ENCODE results near the gene RGS6. TPM values are rescaled to one million over a fixed set of nuclear protein-coding genes. Genes with fewer than 3 reads are reported as not detected.

RGS6 gene
- total and polyA plus RNA-seq, 8 donors = 0.06 to 0.47 (median 0.20) TPM; not detected in 1

- Histone ChIP-seq H3K36me3 (no peaks in the 10 kb centered on the region), H3K27ac (no peak overlapping the region), H3K9me3 (no peaks in the 10 kb centered on the region), H3K4me1 (no peaks in the 10 kb centered on the region), H3K27me3 (no peaks in the 10 kb centered on the region), H3K4me3 (no peak overlapping the region)
- 65 to 71% methylated on average over 9 of the region's 9 CpGs for WGBS, 2 donors
- ATAC-seq = no peak
- TF ChIP-seq, protein P1, sequence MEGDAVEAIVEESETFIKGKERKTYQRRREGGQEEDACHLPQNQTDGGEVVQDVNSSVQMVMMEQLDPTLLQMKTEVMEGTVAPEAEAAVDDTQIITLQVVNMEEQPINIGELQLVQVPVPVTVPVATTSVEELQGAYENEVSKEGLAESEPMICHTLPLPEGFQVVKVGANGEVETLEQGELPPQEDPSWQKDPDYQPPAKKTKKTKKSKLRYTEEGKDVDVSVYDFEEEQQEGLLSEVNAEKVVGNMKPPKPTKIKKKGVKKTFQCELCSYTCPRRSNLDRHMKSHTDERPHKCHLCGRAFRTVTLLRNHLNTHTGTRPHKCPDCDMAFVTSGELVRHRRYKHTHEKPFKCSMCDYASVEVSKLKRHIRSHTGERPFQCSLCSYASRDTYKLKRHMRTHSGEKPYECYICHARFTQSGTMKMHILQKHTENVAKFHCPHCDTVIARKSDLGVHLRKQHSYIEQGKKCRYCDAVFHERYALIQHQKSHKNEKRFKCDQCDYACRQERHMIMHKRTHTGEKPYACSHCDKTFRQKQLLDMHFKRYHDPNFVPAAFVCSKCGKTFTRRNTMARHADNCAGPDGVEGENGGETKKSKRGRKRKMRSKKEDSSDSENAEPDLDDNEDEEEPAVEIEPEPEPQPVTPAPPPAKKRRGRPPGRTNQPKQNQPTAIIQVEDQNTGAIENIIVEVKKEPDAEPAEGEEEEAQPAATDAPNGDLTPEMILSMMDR (IDR thresholded peaks at IDR 0.05) = no peak
- FAIRE-seq = no peak
- intact Hi-C loops (cut with DNase I) = no loop called here
- no peak for DNase-seq
Observed at GRCh38 chr14:72164420-72165228, 232.4 kb downstream of the RGS6 start.

GRCh38 chr14:72165229-72165698 lies 233.0 kb downstream of the RGS6 start:
- Histone ChIP-seq H3K4me3 (no peak overlapping the region), H3K4me1 (no peaks in the 10 kb centered on the region), H3K36me3 (no peaks in the 10 kb centered on the region), H3K9me3 (no peaks in the 10 kb centered on the region), H3K27ac (no peak overlapping the region), H3K27me3 (no peaks in the 10 kb centered on the region)
- 56 to 74% methylated on average over 8 of the region's 8 CpGs for WGBS, 2 donors
- intact Hi-C loops (cut with DNase I) = no loop called here
- DNase-seq (no peak), FAIRE-seq (no peak), ATAC-seq (no peak)
- TF ChIP-seq, protein P1 (IDR thresholded peaks at IDR 0.05) = no peak

DNA sequence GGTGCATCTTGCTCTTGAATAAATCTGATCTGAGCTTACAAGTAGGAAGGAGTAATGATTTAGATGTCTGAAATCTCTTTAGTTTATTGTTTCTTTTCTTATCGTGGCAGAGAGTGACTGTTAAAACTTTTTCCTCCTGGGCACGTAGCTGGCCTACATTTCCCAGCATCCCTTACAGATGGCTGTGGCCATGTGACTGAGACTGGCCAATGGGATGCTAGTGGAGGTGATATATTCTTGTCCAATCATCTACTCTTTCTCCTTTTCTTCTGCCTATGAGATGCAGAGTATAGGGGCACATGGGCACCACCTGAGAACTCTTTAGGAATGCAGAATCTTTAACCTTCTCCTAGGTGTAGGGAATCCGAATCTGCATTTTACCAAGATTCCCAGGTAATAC lies 237.3 kb downstream of the RGS6 start:
- H3K4me3 ChIP-seq = no peak overlapping the region
- WGBS, 2 donors = 44 to 73% methylated on average over 3 of the region's 3 CpGs
- H3K36me3 ChIP-seq = no peaks in the 10 kb centered on the region
- H3K27me3 ChIP-seq = no peaks in the 10 kb centered on the region
- intact Hi-C loops (cut with DNase I) = no loop called here
- H3K4me1 ChIP-seq = no peaks in the 10 kb centered on the region
- TF ChIP-seq, protein P1 (IDR thresholded peaks at IDR 0.05) = no peak
- DNase-seq = no peak
- H3K9me3 ChIP-seq = no peaks in the 10 kb centered on the region
- no peak for FAIRE-seq
- no peak for ATAC-seq
- H3K27ac ChIP-seq = no peak overlapping the region

DNA sequence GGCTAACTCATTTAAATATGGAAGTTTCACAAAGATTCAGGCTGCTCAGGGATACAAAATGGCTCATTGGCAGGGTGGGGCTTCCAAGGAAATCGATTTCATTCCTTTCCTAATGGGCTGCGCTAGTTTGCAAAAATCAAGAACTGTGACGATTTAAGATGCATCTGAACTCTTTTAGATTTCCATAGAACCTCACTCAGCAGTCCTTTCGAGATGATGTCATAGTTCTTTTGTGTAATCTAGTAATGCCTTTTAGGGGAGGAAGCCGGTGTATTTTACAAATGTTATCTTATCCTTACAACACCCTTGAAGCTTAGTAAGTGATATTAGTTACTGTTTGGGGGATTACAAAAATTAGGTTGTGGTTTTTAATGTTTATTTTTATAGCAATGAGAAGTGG lies 239.8 kb downstream of the RGS6 start:
- no peak overlapping the region for H3K4me3 ChIP-seq
- no peak overlapping the region for H3K27ac ChIP-seq
- DNase-seq (no peak), ATAC-seq (no peak), FAIRE-seq (no peak)
- 76 to 79% methylated on average over 5 of the region's 5 CpGs for WGBS, 2 donors
- no peaks in the 10 kb centered on the region for H3K27me3 ChIP-seq
- intact Hi-C loops (cut with DNase I) = no loop called here
- TF ChIP-seq, protein P1 (IDR thresholded peaks at IDR 0.05) = no peak
- no peaks in the 10 kb centered on the region for H3K4me1 ChIP-seq
- H3K9me3 ChIP-seq = no peaks in the 10 kb centered on the region
- H3K36me3 ChIP-seq = no peaks in the 10 kb centered on the region

DNA sequence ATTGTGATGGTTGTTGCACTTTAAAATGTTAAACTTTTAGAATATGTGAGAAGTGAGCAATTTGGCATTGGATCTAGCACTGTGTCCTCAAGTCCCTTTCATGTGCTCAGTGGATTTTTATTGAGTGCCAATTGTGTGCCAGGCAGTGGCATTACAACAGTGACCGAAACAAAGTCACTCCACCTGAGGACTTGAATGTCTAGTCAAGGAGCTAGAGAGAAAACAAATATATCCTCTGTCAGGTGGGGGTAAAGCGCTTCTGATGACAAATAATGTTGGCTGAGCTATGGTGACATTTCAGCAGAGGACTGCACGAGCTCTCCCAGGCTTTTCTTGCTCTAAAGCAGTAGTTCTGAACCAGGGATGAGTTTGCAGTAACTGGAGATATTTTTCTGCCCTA lies 240.4 kb downstream of the RGS6 start:
- Histone ChIP-seq H3K36me3 (no peaks in the 10 kb centered on the region), H3K4me1 (no peaks in the 10 kb centered on the region), H3K27ac (no peak overlapping the region), H3K9me3 (no peaks in the 10 kb centered on the region), H3K27me3 (no peaks in the 10 kb centered on the region), H3K4me3 (no peak overlapping the region)
- intact Hi-C loops (cut with DNase I) = no loop called here
- ATAC-seq (no peak), DNase-seq (no peak), FAIRE-seq (no peak)
- TF ChIP-seq, protein P1 (IDR thresholded peaks at IDR 0.05) = no peak
- WGBS, 2 donors = 72 to 81% methylated on average over 3 of the region's 3 CpGs

Measured in pancreas (tissue), 10 donors.